Neuronal stem cell (in vitro differentiated cells): ENCODE data around the gene FAF1.

Source experiments
- DNase-seq: peaks from one replicate; pipeline ENCODE4 v3.0.0-alpha.2; 2013; ENCODE audit warnings: low spot score
- H2AFZ ChIP-seq: one replicate; pipeline ENCODE4 v1.6.1; 2013; ENCODE audit warnings: mild to moderate bottlenecking, low read length, inconsistent platforms
- H2AK5ac ChIP-seq: 2 replicates; pipeline ENCODE4 v1.6.1; 2013; ENCODE audit warnings: low read depth, mild to moderate bottlenecking, inconsistent platforms, low read length, moderate library complexity, mixed read lengths
- H2BK120ac ChIP-seq: 2 replicates; pipeline ENCODE4 v1.6.1; 2013; ENCODE audit warnings: low read depth, mild to moderate bottlenecking, inconsistent platforms, low read length, moderate library complexity, mixed read lengths
- H2BK12ac ChIP-seq: one replicate; pipeline ENCODE4 v1.6.1; 2013; ENCODE audit warnings: low read length, inconsistent platforms
- H2BK15ac ChIP-seq: 2 replicates; pipeline ENCODE4 v1.6.1; 2013; ENCODE audit warnings: mild to moderate bottlenecking, low read length, inconsistent platforms, mixed read lengths
- H2BK5ac ChIP-seq: one replicate; pipeline ENCODE4 v1.6.1; 2013; ENCODE audit warnings: inconsistent platforms, mild to moderate bottlenecking, low read length, moderate library complexity
- H3K14ac ChIP-seq: one replicate; pipeline ENCODE4 v1.6.1; 2013; ENCODE audit warnings: low read length, inconsistent platforms
- H3K18ac ChIP-seq: 2 replicates; pipeline ENCODE4 v1.6.1; 2013; ENCODE audit warnings: low read length, inconsistent platforms
- H3K23ac ChIP-seq: 2 replicates; pipeline ENCODE4 v1.6.1; 2013; ENCODE audit warnings: low read depth, mild to moderate bottlenecking, mixed read lengths, low read length, inconsistent platforms; ENCODE audit not compliant: poor library complexity
- H3K27ac ChIP-seq: replicated peaks from 3 replicates; pipeline ENCODE4 v1.5.1; 2013; ENCODE audit warnings: low read length, inconsistent platforms
- H3K27me3 ChIP-seq, 3 experiments: 2 replicates each; pipeline ENCODE4 v1.6.1; 2013; ENCODE audit warnings: low read length in 3 of 3, mild to moderate bottlenecking in 2 of 3, inconsistent platforms in 1 of 3, low read depth in 1 of 3, mixed read lengths in 1 of 3, moderate library complexity in 1 of 3; ENCODE audit not compliant: control insufficient read depth in 3 of 3, insufficient read depth in 3 of 3
- H3K36me3 ChIP-seq, 2 donors: replicated peaks in 1 of 2; 2 replicates each; pipeline ENCODE4 v1.6.1; 2013; ENCODE audit warnings: low read length in 2 of 2; ENCODE audit not compliant: control insufficient read depth in 2 of 2, insufficient read depth in 2 of 2
- H3K4ac ChIP-seq: 2 replicates; pipeline ENCODE4 v1.6.1; 2013; ENCODE audit warnings: inconsistent platforms, mild to moderate bottlenecking, low read length, moderate library complexity
- H3K4me1 ChIP-seq, 2 donors: 1 replicate in 1 of 2; 2 replicates in 1 of 2; pipeline ENCODE4 v1.6.1; 2013; ENCODE audit warnings: low read length in 2 of 2, low read depth in 1 of 2; ENCODE audit not compliant: control insufficient read depth in 2 of 2, insufficient read depth in 1 of 2
- H3K4me2 ChIP-seq: one replicate; pipeline ENCODE4 v1.6.1; 2013; ENCODE audit warnings: mild to moderate bottlenecking, low read length, inconsistent platforms; ENCODE audit not compliant: insufficient read depth, poor library complexity, severe bottlenecking
- H3K4me3 ChIP-seq, 2 donors: 2 replicates each; pipeline ENCODE4 v1.5.1; 2013; ENCODE audit warnings: low read length in 2 of 2, mild to moderate bottlenecking in 2 of 2, inconsistent platforms in 1 of 2, moderate library complexity in 1 of 2
- H3K79me1 ChIP-seq: one replicate; pipeline ENCODE4 v1.6.1; 2013; ENCODE audit warnings: low read depth, mild to moderate bottlenecking, inconsistent platforms, low read length, moderate library complexity
- H3K9ac ChIP-seq: one replicate; pipeline ENCODE4 v1.6.1; 2013; ENCODE audit warnings: mild to moderate bottlenecking, low read depth, low read length, inconsistent platforms; ENCODE audit not compliant: poor library complexity
- H3K9me3 ChIP-seq, 2 donors: replicated peaks in 1 of 2; 2 replicates each; pipeline versions ENCODE3 to v1.6.1; 2013; ENCODE audit warnings: low read length in 2 of 2, mild to moderate bottlenecking in 2 of 2, inconsistent platforms in 1 of 2, low read depth in 1 of 2, mixed read lengths in 1 of 2, moderate library complexity in 1 of 2; ENCODE audit not compliant: control insufficient read depth in 2 of 2, insufficient read depth in 1 of 2
- H4K8ac ChIP-seq: one replicate; pipeline ENCODE4 v1.6.1; 2013; ENCODE audit warnings: low read depth, mild to moderate bottlenecking, inconsistent platforms, low read length, moderate library complexity
- H4K91ac ChIP-seq: one replicate; pipeline ENCODE4 v1.6.1; 2013; ENCODE audit warnings: low read length, low read depth, mild to moderate bottlenecking, inconsistent platforms; ENCODE audit not compliant: poor library complexity
- WGBS, 2 donors: extraction: QIAGEN DNeasy Blood & Tissue Kit; methylation state at CpG; one replicate each; pipeline ENCODE4 v1.1.7; 2013; ENCODE audit warnings: missing lambda C conversion rate in 2 of 2, mixed read lengths in 1 of 2; ENCODE audit not compliant: insufficient read length in 2 of 2, insufficient replicate concordance in 1 of 2; ENCODE audit errors: extremely low coverage in 2 of 2; 5-methylcytosine and 5-hydroxymethylcytosine counted together

The FAF1 gene

GRCh38 chr1:50833216-50833615 is 126.9 kb downstream of the FAF1 start:
- H2BK15ac ChIP-seq: no peak overlapping the region
- H3K14ac ChIP-seq: no peak overlapping the region
- no peaks in the 10 kb centered on the region for H3K79me1 ChIP-seq
- no peak overlapping the region for H3K4ac ChIP-seq
- H2BK12ac ChIP-seq: no peak overlapping the region
- no peaks in the 10 kb centered on the region for H3K27me3 ChIP-seq
- H4K91ac ChIP-seq: no peak overlapping the region
- no CpG with 5 or more reads among the region's 1 CpG for WGBS, 2 donors
- H2AFZ ChIP-seq: no peak overlapping the region
- H2AK5ac ChIP-seq: no peak overlapping the region
- no peak overlapping the region for H3K9ac ChIP-seq
- no peak overlapping the region for H3K18ac ChIP-seq
- H3K36me3 ChIP-seq: peaks cover 0 to 1% of the 10 kb centered on the region in 2 donors
- H3K23ac ChIP-seq: no peak overlapping the region
- H4K8ac ChIP-seq: no peak overlapping the region
- no peak overlapping the region for H2BK120ac ChIP-seq
- H3K4me3 ChIP-seq: no peak overlapping the region
- no peak overlapping the region for H3K4me2 ChIP-seq
- H3K9me3 ChIP-seq: peaks cover 3 to 7% of the 10 kb centered on the region in 2 donors
- H2BK5ac ChIP-seq: no peak overlapping the region
- DNase-seq: no peak
- H3K4me1 ChIP-seq: no peaks in the 10 kb centered on the region
- H3K27ac ChIP-seq: no peak overlapping the region

GRCh38 chr1:50832167-50832566 is 127.9 kb downstream of the FAF1 start:
- DNase-seq: no peak
- H2AFZ ChIP-seq: no peak overlapping the region

GRCh38 chr1:50831300-50832061 is 128.6 kb downstream of the FAF1 start:
- Histone ChIP-seq H3K27ac (no peak overlapping the region), H2AK5ac (no peak overlapping the region), H2BK120ac (no peak overlapping the region), H4K8ac (no peak overlapping the region), H2BK15ac (no peak overlapping the region), H2AFZ (no peak overlapping the region), H3K9me3 (peaks cover 3 to 7% of the 10 kb centered on the region in 2 donors), H4K91ac (no peak overlapping the region), H3K4me2 (no peak overlapping the region), H3K4me3 (no peak overlapping the region), H3K4me1 (no peaks in the 10 kb centered on the region), H3K4ac (no peak overlapping the region), H3K9ac (no peak overlapping the region), H3K23ac (no peak overlapping the region), H2BK5ac (no peak overlapping the region), H3K79me1 (no peaks in the 10 kb centered on the region), H3K36me3 (peaks cover 0 to 1% of the 10 kb centered on the region in 2 donors), H3K14ac (no peak overlapping the region), H2BK12ac (no peak overlapping the region), H3K27me3 (no peaks in the 10 kb centered on the region), H3K18ac (no peak overlapping the region)
- no CpG with 5 or more reads among the region's 5 CpGs for WGBS, 2 donors
- DNase-seq: no peak

More at GRCh38 chr1:50832167-50832566, 127.9 kb downstream of the FAF1 start:
- no peak overlapping the region for H2BK120ac ChIP-seq
- H3K4ac ChIP-seq: no peak overlapping the region
- H3K9me3 ChIP-seq: peaks cover 3 to 7% of the 10 kb centered on the region in 2 donors
- H3K4me2 ChIP-seq: no peak overlapping the region
- no peaks in the 10 kb centered on the region for H3K27me3 ChIP-seq
- H2BK5ac ChIP-seq: no peak overlapping the region
- no peak overlapping the region for H2AK5ac ChIP-seq
- H4K91ac ChIP-seq: no peak overlapping the region
- no peak overlapping the region for H2BK12ac ChIP-seq
- H3K9ac ChIP-seq: no peak overlapping the region
- H3K4me3 ChIP-seq: no peak overlapping the region
- no peaks in the 10 kb centered on the region for H3K79me1 ChIP-seq
- H3K14ac ChIP-seq: no peak overlapping the region
- WGBS, 2 donors: no CpG with 5 or more reads among the region's 1 CpG
- H3K27ac ChIP-seq: no peak overlapping the region
- H3K18ac ChIP-seq: no peak overlapping the region
- H4K8ac ChIP-seq: no peak overlapping the region
- H3K23ac ChIP-seq: no peak overlapping the region
- no peaks in the 10 kb centered on the region for H3K4me1 ChIP-seq
- H2BK15ac ChIP-seq: no peak overlapping the region
- H3K36me3 ChIP-seq: peaks cover 0 to 1% of the 10 kb centered on the region in 2 donors

GRCh38 chr1:50830621-50831020 is 129.4 kb downstream of the FAF1 start:
- H3K4me2 ChIP-seq: no peak overlapping the region
- no peak for DNase-seq
- no peaks in the 10 kb centered on the region for H3K4me1 ChIP-seq
- no peak overlapping the region for H3K14ac ChIP-seq
- H2BK12ac ChIP-seq: no peak overlapping the region
- no peak overlapping the region for H2AK5ac ChIP-seq
- no peak overlapping the region for H3K23ac ChIP-seq
- no peak overlapping the region for H3K4me3 ChIP-seq
- H2AFZ ChIP-seq: no peak overlapping the region
- no peak overlapping the region for H3K9ac ChIP-seq
- no peak overlapping the region for H2BK120ac ChIP-seq
- H3K27me3 ChIP-seq: no peaks in the 10 kb centered on the region
- no peak overlapping the region for H3K18ac ChIP-seq
- no peak overlapping the region for H2BK5ac ChIP-seq
- H4K91ac ChIP-seq: no peak overlapping the region
- H3K27ac ChIP-seq: no peak overlapping the region
- peaks cover 0 to 1% of the 10 kb centered on the region in 2 donors for H3K36me3 ChIP-seq
- peaks cover 3 to 7% of the 10 kb centered on the region in 2 donors for H3K9me3 ChIP-seq
- no peak overlapping the region for H3K4ac ChIP-seq
- no peaks in the 10 kb centered on the region for H3K79me1 ChIP-seq
- H4K8ac ChIP-seq: no peak overlapping the region
- no peak overlapping the region for H2BK15ac ChIP-seq
